Mammary epithelial cell (primary cell): ENCODE results near the gene STAT3.

Experiments used
- EZH2 ChIP-seq: IDR thresholded peaks from 2 replicates; pipeline ENCODE4 v1.6.1; 2012; ENCODE audit warnings: low read length, inconsistent platforms, borderline replicate concordance
- TF ChIP-seq, protein P1 (sequence below), 2 donors: IDR thresholded peaks in 1 of 2; conservative IDR thresholded peaks in 1 of 2; 2 replicates each; pipeline ENCODE4 v1.5.1; 2011 to 2012; ENCODE audit warnings: inconsistent platforms in 2 of 2, low read length in 2 of 2, mild to moderate bottlenecking in 2 of 2, control low read depth in 1 of 2, low read depth in 1 of 2; ENCODE audit not compliant: insufficient read depth in 1 of 2; ENCODE audit errors: extremely low read depth in 1 of 2

DNA sequence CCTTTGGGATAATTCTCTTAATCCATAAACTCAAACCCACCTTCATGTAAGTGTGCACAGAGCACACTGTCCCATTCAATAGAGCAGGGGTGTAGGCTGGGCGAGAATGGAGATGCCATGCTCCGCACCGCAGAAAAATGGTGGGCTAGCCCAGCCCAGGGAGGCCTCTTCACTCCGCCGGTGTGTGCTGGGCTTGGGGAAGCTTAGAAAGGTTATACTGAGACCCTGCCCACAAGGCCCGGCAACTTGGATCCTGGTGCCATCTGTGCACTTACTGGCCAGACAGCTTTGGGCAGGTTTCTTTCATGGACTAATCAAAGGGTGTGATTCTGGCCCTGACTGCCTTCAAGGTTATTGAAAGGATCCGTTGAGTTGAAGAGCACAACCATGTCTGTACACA is 103.7 kb downstream of the STAT3 start:
- TF ChIP-seq, protein P1, sequence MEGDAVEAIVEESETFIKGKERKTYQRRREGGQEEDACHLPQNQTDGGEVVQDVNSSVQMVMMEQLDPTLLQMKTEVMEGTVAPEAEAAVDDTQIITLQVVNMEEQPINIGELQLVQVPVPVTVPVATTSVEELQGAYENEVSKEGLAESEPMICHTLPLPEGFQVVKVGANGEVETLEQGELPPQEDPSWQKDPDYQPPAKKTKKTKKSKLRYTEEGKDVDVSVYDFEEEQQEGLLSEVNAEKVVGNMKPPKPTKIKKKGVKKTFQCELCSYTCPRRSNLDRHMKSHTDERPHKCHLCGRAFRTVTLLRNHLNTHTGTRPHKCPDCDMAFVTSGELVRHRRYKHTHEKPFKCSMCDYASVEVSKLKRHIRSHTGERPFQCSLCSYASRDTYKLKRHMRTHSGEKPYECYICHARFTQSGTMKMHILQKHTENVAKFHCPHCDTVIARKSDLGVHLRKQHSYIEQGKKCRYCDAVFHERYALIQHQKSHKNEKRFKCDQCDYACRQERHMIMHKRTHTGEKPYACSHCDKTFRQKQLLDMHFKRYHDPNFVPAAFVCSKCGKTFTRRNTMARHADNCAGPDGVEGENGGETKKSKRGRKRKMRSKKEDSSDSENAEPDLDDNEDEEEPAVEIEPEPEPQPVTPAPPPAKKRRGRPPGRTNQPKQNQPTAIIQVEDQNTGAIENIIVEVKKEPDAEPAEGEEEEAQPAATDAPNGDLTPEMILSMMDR (conservative IDR thresholded peaks at IDR 0.05 in 1 of 2, IDR thresholded peaks at IDR 0.05 in 1 of 2; ENCODE audit: extremely low read depth in 1 of 2, insufficient read depth in 1 of 2, low read depth in 1 of 2, low read length in 2 of 2) = no peak
- TF ChIP-seq EZH2 = no peak
